Endothelial cell of umbilical vein (primary cell): Measurements from ENCODE around the gene INO80B. TPM values are rescaled to one million over a fixed set of nuclear protein-coding genes. Genes with fewer than 3 reads are reported as not detected.

Experiments
- BruUV-seq: library from RNA; stranded (reverse); fragments of 400-500 nt; replicated peaks from 2 replicates; lab custom pipeline; 2021; lab: Mats Ljungman, UMichigan
- CTCF ChIA-PET: fragments of 300-600, 350-600 bp; sonication (Branson Sonifier 250); formaldehyde crosslinking; loops from one replicate; lab custom pipeline; 2021; ENCODE audit warnings: antibody characterized with exemption, inconsistent platforms; lab: Charles Lee
- POLR2A ChIA-PET: fragments of 300-600, 350-600 bp; sonication (Branson Sonifier 250); formaldehyde crosslinking; loops from one replicate; lab custom pipeline; 2021; ENCODE audit warnings: antibody characterized with exemption, inconsistent platforms; lab: Charles Lee
- DNase-seq: peaks from one replicate; pipeline ENCODE4 v3.0.0-alpha.2; 2011; ENCODE audit warnings: low read depth, low spot score
- FAIRE-seq: peaks from 2 replicates; lab custom pipeline; 2011; peaks lifted over from hg19 to GRCh38; lab: Jason Lieb, UNC
- H2AFZ ChIP-seq: 2 replicates; pipeline ENCODE4 v1.6.0; 2012; ENCODE audit warnings: low read depth, low read length, control low read depth, inconsistent platforms
- H3K27ac ChIP-seq: 2 replicates; pipeline ENCODE4 v1.5.1; 2011; ENCODE audit warnings: low read depth, mild to moderate bottlenecking, control low read depth, low read length, moderate library complexity; ENCODE audit not compliant: insufficient read depth
- H3K27me3 ChIP-seq, 2 experiments: 2 replicates each; pipeline versions ENCODE4 v1.6.0 to v1.6.1; 2011; ENCODE audit warnings: low read length in 2 of 2, mixed read lengths in 1 of 2; ENCODE audit not compliant: control insufficient read depth in 2 of 2, insufficient read depth in 2 of 2
- H3K36me3 ChIP-seq, 2 experiments: 2 replicates in 1 of 2; 3 replicates in 1 of 2; pipeline ENCODE4 v1.5.1; 2011; ENCODE audit warnings: low read length in 2 of 2, mild to moderate bottlenecking in 1 of 2, moderate library complexity in 1 of 2; ENCODE audit not compliant: control insufficient read depth in 2 of 2, insufficient read depth in 2 of 2; ENCODE audit errors: extremely low read depth in 1 of 2
- H3K4me1 ChIP-seq: 3 replicates; pipeline ENCODE4 v1.5.1; 2011; ENCODE audit warnings: mild to moderate bottlenecking, low read length; ENCODE audit not compliant: control insufficient read depth, insufficient read depth; ENCODE audit errors: extremely low read depth
- H3K4me2 ChIP-seq: 2 replicates; pipeline ENCODE4 v1.6.1; 2011; ENCODE audit warnings: low read length, control low read depth, mixed read lengths; ENCODE audit not compliant: insufficient read depth
- H3K4me3 ChIP-seq, 3 experiments: fragments of 200-600 bp in 1 of 3; sonication (generic), shearing (Covaris generic) in 1 of 3; replicated peaks in 1 of 3; 2 replicates each; pipeline ENCODE4 v1.5.1; 2011 to 2016; ENCODE audit warnings: control low read depth in 3 of 3, low read length in 3 of 3, mild to moderate bottlenecking in 2 of 3, inconsistent platforms in 1 of 3, low read depth in 1 of 3, moderate library complexity in 1 of 3; ENCODE audit not compliant: insufficient read depth in 1 of 3
- H3K79me2 ChIP-seq: 2 replicates; pipeline ENCODE4 v1.6.0; 2012; ENCODE audit warnings: low read length, inconsistent platforms; ENCODE audit not compliant: control insufficient read depth, insufficient read depth
- H3K9ac ChIP-seq: replicated peaks from 2 replicates; pipeline ENCODE3; 2011; ENCODE audit warnings: low read length, control low read depth; ENCODE audit not compliant: insufficient read depth; ENCODE audit errors: extremely low read depth
- H3K9me1 ChIP-seq: replicated peaks from 3 replicates; pipeline ENCODE4 v1.6.0; 2011; ENCODE audit warnings: mild to moderate bottlenecking, low read length; ENCODE audit not compliant: control insufficient read depth, insufficient read depth; ENCODE audit errors: extremely low read depth
- H3K9me3 ChIP-seq: replicated peaks from 2 replicates; pipeline ENCODE4 v1.5.1; 2012; ENCODE audit warnings: low read length, inconsistent platforms; ENCODE audit not compliant: control insufficient read depth, insufficient read depth
- H4K20me1 ChIP-seq: replicated peaks from 2 replicates; pipeline ENCODE3; 2011; ENCODE audit warnings: mild to moderate bottlenecking, low read length; ENCODE audit not compliant: control insufficient read depth, insufficient read depth; ENCODE audit errors: extremely low read depth
- EZH2 ChIP-seq: IDR thresholded peaks from 2 replicates; pipeline ENCODE4 v1.6.1; 2012; ENCODE audit warnings: borderline replicate concordance, low read depth, mild to moderate bottlenecking, moderate library complexity, low read length, inconsistent platforms; ENCODE audit not compliant: severe bottlenecking
- FOS ChIP-seq: IDR thresholded peaks from 2 replicates; pipeline ENCODE4 v1.6.1; 2011; ENCODE audit warnings: mild to moderate bottlenecking, low read length, moderate library complexity, borderline replicate concordance; ENCODE audit not compliant: insufficient read depth
- GATA2 ChIP-seq: IDR thresholded peaks from 2 replicates; pipeline ENCODE4 v1.7.0; 2011; ENCODE audit warnings: low read depth, mild to moderate bottlenecking, moderate library complexity, mixed read lengths, low read length; ENCODE audit not compliant: insufficient read length, insufficient read depth
- JUN ChIP-seq: IDR thresholded peaks from 2 replicates; pipeline ENCODE4 v1.6.1; 2011; ENCODE audit warnings: borderline replicate concordance, low read depth; ENCODE audit not compliant: insufficient read length, insufficient read depth
- MYC ChIP-seq: IDR thresholded peaks from one replicate; pipeline ENCODE4 v1.6.1; 2011; ENCODE audit warnings: mild to moderate bottlenecking, low read depth, low read length
- POLR2A ChIP-seq: IDR thresholded peaks from 2 replicates; pipeline ENCODE4 v1.6.1; 2012; ENCODE audit warnings: low read depth, mild to moderate bottlenecking, control low read depth, low read length
- POLR2AphosphoS5 ChIP-seq: IDR thresholded peaks from 2 replicates; pipeline ENCODE4 v1.6.1; 2012; ENCODE audit warnings: low read depth, mild to moderate bottlenecking, control low read depth, low read length, moderate library complexity; ENCODE audit not compliant: insufficient read depth
- dilution Hi-C: fragments of 300-500 bp; cut with MboI; formaldehyde crosslinking; loops from one replicate; pipeline ENCODE4 v1.15.0; 2019; ENCODE audit warnings: low sequenced_read_pairs; ENCODE audit not compliant: extremely low pct_ligation_motif_present
- intact Hi-C: fragments of 100-400 bp; cut with micrococcal nuclease; formaldehyde crosslinking; loops from one replicate; pipeline ENCODE4 v1.10.0; 2022
- polyA plus RNA-seq, 4 experiments: library from polyadenylated mRNA; depleted of rRNA in 3 of 4; stranded (reverse) in 3 of 4; unstranded in 1 of 4; fragments of >200 nt; gene quantifications; 2 replicates each; pipeline versions ENCODE4 v1.2.1 to v1.2.3, GENCODE V29; 2011 to 2012; ENCODE audit warnings: missing spikeins in 1 of 4
- total RNA-seq: library from RNA; stranded (reverse); gene quantifications from 2 replicates; pipeline ENCODE4 v1.2.3, GENCODE V29; 2021
- TF ChIP-seq, protein P1 (sequence below): IDR thresholded peaks from 2 replicates; pipeline ENCODE4 v1.6.1; 2011; ENCODE audit not compliant: insufficient read depth, insufficient read length
- TF ChIP-seq, protein P2 (sequence below), 2 donors: IDR thresholded peaks; 1 replicate in 1 of 2; 2 replicates in 1 of 2; pipeline ENCODE4 v1.5.1; 2011; ENCODE audit warnings: low read length in 2 of 2, mild to moderate bottlenecking in 2 of 2, moderate library complexity in 2 of 2, control low read depth in 1 of 2, inconsistent platforms in 1 of 2, low read depth in 1 of 2; ENCODE audit not compliant: insufficient read depth in 1 of 2; ENCODE audit errors: extremely low read depth in 1 of 2

The INO80B gene
- total and polyA plus RNA-seq, 2 donors (not counting 3 experiments of a cell fraction or from before 2014, with no cell fraction given) = 15.1 to 24.2 TPM

DNA sequence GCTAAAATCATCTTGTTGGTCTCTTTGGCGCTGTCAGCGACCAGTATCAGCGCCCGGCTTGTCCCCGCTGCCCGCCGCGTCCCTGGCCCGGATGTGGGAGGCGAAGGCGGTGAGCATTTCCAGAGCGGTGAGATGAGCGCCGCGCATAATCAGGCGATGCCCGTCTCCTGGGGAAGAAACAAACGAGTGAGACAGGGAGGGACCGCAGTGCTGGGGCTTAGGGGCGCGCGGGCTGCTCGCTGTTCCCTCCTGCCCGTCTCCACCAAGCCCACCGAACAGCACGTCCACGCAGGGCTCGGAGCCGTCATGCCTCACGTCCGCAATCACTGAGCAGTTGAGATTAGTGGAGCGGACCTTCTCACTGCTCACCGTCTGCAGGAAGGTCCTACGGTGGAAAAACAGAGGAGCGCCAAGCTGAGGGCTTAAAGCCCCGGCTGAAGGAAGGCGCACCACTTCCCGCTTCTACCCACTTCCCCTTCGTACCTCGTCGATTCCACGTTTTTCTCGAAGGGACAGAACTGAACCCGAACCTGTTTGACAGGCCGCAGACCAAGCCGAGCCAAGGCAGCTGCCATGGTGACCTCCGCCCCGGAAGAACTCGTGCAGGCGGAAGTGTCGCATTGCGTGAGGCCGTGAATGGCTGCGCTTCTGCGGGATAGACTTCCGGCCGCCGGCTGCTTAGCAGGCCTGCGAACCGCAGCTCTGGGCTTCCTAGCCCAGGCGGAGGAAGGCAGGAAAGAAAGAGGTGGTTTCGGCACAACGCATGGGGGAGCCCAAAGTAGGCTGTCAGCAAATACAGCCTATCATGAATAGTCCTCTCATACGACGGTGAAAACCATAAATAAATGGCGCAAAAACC is 17.4 kb downstream of the INO80B start, which contains the start of gene MRPL53:
MRPL53 (minus strand) TSS at position 595 of the 859 bp plus-strand sequence; CDS start at position 575, 20 bp downstream.
- BruUV-seq = TSS peak; percentile 78
- FAIRE-seq (peak; percentile 88), DNase-seq (peak; percentile 93)
- no peaks in the 10 kb centered on the region for H4K20me1 ChIP-seq
- no peaks in the 10 kb centered on the region for H3K79me2 ChIP-seq
- H3K36me3 ChIP-seq = peaks cover 0 to 7% of the 10 kb centered on the region in 2 experiments
- dilution Hi-C loops (no loop called here), intact Hi-C loops (loop anchor here (1.0 kb wide), 1 partner anchor 10 kb away; the partner anchor contains the start of gene CCDC142)
- H3K27me3 ChIP-seq = no peaks in the 10 kb centered on the region
- peak within 1 kb of the TSS; percentile 43 to 84 (median 75) for H3K4me3 ChIP-seq
- no peaks in the 10 kb centered on the region for H3K9me3 ChIP-seq
- H3K27ac ChIP-seq = peak within 1 kb of the TSS; percentile 10
- peak within 1 kb of the TSS; percentile 46 for H3K9ac ChIP-seq
- peak within 1 kb of the TSS; percentile 89 for H3K4me2 ChIP-seq
- H2AFZ ChIP-seq = peak within 1 kb of the TSS; percentile 87
- POLR2A ChIA-PET = interaction anchor here (0.6 to 1.1 kb wide), 2 partner anchors 11 to 38 kb away, joined by 3 read pairs; partner anchors contain the start of genes CCDC142 and TTC31
- H3K9me1 ChIP-seq = no peaks in the 10 kb centered on the region
- peak; percentile 99 for TF ChIP-seq POLR2AphosphoS5
- no peak for TF ChIP-seq JUN
- TF ChIP-seq POLR2A = peak; percentile 98
- H3K4me1 ChIP-seq = peaks cover 13% of the 10 kb centered on the region
- CTCF ChIA-PET = interaction anchor here (1.2 to 2.1 kb wide), 2 partner anchors 10 to 32 kb away, joined by 3 to 12 read pairs; partner anchors contain the start of genes CCDC142 and TTC31

DNA sequence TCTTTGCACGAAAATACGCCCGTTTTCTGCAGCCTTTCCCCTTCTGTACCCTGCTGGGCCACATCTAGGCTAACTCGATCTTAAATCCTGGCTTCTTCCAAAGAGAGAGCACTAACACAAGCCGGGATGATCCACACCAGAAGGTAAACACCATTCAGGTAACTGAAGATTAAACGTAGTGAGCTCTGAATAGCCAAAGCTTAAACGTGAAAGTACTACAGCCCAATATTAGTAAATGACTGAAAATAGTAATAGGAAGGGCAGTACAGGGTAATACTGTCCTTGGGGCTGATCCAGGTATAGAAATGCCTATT is 18.0 kb downstream of the INO80B start:
- intact Hi-C loops = loop anchor here (1.0 kb wide), 1 partner anchor 9 kb away; the partner anchor contains the start of gene CCDC142
- H3K4me2 ChIP-seq = peak overlapping the region; percentile 89
- BruUV-seq = TSS peak; percentile 90
- H3K27me3 ChIP-seq = no peaks in the 10 kb centered on the region
- no peaks in the 10 kb centered on the region for H4K20me1 ChIP-seq
- CTCF ChIA-PET = interaction anchor here (1.2 to 2.1 kb wide), 2 partner anchors 10 to 31 kb away, joined by 3 to 12 read pairs; partner anchors contain the start of genes CCDC142 and TTC31
- no peak for TF ChIP-seq MYC
- TF ChIP-seq, protein P1, sequence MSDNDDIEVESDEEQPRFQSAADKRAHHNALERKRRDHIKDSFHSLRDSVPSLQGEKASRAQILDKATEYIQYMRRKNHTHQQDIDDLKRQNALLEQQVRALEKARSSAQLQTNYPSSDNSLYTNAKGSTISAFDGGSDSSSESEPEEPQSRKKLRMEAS = no peak
- TF ChIP-seq POLR2A = no peak
- no peak for TF ChIP-seq EZH2
- TF ChIP-seq JUN = no peak
- TF ChIP-seq FOS = no peak
- no peak for TF ChIP-seq GATA2
- TF ChIP-seq, protein P2, sequence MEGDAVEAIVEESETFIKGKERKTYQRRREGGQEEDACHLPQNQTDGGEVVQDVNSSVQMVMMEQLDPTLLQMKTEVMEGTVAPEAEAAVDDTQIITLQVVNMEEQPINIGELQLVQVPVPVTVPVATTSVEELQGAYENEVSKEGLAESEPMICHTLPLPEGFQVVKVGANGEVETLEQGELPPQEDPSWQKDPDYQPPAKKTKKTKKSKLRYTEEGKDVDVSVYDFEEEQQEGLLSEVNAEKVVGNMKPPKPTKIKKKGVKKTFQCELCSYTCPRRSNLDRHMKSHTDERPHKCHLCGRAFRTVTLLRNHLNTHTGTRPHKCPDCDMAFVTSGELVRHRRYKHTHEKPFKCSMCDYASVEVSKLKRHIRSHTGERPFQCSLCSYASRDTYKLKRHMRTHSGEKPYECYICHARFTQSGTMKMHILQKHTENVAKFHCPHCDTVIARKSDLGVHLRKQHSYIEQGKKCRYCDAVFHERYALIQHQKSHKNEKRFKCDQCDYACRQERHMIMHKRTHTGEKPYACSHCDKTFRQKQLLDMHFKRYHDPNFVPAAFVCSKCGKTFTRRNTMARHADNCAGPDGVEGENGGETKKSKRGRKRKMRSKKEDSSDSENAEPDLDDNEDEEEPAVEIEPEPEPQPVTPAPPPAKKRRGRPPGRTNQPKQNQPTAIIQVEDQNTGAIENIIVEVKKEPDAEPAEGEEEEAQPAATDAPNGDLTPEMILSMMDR (IDR thresholded peaks at IDR 0.05; ENCODE audit: extremely low read depth in 1 of 2, insufficient read depth in 1 of 2, low read depth in 1 of 2, low read length in 2 of 2) = no peak
- no peak for TF ChIP-seq POLR2AphosphoS5
- POLR2A ChIA-PET = interaction anchor here (1.1 kb wide), 1 partner anchor 10 kb away, joined by 3 read pairs; the partner anchor contains the start of genes CCDC142 and TTC31
- H3K9me3 ChIP-seq = no peaks in the 10 kb centered on the region
- no peaks in the 10 kb centered on the region for H3K79me2 ChIP-seq
- DNase-seq (no peak), FAIRE-seq (peak; percentile 4)
- H3K4me1 ChIP-seq = peaks cover 13% of the 10 kb centered on the region
- H3K9me1 ChIP-seq = no peaks in the 10 kb centered on the region
- peak overlapping the region; percentile 46 for H3K9ac ChIP-seq
- H2AFZ ChIP-seq = peak overlapping the region; percentile 87
- peak overlapping the region; percentile 10 for H3K27ac ChIP-seq
- H3K4me3 ChIP-seq = peak overlapping the region; percentile 24 to 84 (median 75)
- peaks cover 0 to 7% of the 10 kb centered on the region in 2 experiments for H3K36me3 ChIP-seq
- dilution Hi-C loops = no loop called here
